ENCODE measurements around the gene SEMA3C. TPM values are rescaled to one million over a fixed set of nuclear protein-coding genes. Genes with fewer than 3 reads are reported as not detected.

SEMA3C gene
- total RNA-seq, 1 experiment from 2014 or later: 136 TPM

DNA sequence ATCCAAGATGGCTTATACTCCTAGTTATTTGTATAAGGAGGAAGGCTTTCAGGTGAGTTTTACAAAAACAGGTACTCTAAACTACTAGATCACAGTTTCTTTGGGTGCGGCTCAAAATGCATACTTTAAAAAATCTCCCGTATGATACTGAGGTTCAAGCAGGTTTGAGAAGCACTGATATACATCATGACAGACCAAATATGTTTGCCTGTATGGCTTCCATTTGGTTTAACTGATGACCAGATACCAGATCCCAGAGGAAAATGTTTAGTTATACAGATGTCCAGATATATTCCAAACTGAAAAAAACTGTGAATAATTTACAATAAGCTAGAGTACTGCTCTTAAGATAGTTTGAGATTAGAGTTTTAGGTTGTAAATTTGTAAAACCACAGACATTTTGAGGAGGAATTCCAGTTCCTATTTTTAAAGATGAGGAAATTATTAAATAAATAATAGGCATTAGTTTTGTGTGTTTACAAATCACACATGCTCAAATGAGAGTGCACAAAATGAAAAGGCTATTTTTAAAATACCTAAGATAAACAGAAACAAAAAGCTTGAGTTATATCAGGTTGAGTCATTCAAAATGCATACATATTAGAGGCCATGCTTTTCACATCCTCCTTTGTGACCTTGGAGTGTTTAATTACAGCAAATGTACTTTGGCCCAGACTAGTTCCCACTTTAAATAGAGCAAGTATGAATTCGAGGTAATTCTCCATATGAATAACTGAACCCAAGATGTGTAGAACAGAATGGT lies 60.5 kb downstream of the SEMA3C start:
- DNase-seq (ENCODE audit: low read depth): peak; percentile 55

DNA sequence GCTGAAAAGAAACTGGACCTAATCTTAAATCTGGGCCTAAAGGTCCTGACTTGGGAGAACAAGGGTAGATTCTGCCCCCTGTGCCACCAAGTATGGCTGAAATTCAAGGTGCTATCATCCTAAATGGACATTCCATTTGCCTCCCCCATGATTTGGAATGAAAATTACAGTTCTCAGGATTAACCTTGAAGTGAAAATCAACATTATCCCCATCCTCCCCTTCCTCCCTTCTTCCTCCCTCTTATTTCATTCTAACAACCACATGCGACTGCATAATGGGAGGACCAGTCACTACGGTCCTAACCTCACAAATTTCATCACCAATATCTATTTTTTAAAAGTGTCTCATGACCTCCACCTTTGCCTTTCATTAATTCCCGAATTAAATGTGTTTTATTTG lies 62.1 kb downstream of the SEMA3C start:
- DNase-seq (ENCODE audit: low read depth): no peak

GRCh38 chr7:80851896-80852476 lies 66.9 kb downstream of the SEMA3C start:
- DNase-seq (ENCODE audit: low read depth): peak; percentile 65

DNA sequence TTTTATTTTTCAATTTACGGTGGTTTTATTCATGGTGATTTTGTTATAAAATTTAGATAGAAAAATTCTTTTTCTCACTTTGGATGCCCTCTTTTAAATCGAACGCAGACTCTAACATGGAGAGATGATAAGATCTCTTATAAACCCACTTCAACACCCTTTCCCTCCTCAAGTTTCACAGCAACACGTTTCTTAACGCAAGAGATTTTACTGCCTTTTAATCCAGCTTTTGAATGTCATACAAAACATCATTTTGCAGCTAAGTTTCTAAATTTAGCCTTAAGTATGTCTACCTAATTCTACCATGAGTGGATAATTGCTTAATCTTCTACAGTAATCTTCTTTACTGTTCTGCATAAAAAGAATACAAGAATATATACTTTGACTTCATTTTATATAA lies 70.0 kb downstream of the SEMA3C start:
- no peak for DNase-seq (ENCODE audit: low read depth)

DNA sequence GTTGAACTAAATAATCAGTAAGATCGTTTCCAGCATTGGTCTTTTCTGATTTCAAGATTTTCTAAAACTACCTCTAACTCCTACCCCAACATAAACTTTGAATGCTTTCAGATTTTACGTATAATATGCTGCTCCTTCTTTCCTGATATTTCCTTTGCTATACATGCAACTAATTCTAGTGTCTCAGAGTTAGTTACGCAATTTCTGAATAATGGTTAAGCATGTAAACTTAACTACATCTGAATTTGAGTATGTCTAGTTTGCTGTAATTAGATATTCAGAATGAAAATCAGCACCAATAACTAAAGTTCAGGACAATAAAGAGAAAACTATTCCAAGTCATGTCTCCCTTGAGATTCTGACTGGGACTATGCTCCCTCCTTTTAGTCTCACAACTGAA lies 71.0 kb downstream of the SEMA3C start:
- no peak for DNase-seq (ENCODE audit: low read depth)

- DNase-seq (ENCODE audit: low read depth): no peak
Measured at GRCh38 chr7:80847027-80847426, 71.8 kb downstream of the SEMA3C start.

GRCh38 chr7:80844916-80845315 lies 73.9 kb downstream of the SEMA3C start:
- no peak for DNase-seq (ENCODE audit: low read depth)

GRCh38 chr7:80843018-80843677 lies 75.7 kb downstream of the SEMA3C start:
- DNase-seq (ENCODE audit: low read depth): no peak

DNA sequence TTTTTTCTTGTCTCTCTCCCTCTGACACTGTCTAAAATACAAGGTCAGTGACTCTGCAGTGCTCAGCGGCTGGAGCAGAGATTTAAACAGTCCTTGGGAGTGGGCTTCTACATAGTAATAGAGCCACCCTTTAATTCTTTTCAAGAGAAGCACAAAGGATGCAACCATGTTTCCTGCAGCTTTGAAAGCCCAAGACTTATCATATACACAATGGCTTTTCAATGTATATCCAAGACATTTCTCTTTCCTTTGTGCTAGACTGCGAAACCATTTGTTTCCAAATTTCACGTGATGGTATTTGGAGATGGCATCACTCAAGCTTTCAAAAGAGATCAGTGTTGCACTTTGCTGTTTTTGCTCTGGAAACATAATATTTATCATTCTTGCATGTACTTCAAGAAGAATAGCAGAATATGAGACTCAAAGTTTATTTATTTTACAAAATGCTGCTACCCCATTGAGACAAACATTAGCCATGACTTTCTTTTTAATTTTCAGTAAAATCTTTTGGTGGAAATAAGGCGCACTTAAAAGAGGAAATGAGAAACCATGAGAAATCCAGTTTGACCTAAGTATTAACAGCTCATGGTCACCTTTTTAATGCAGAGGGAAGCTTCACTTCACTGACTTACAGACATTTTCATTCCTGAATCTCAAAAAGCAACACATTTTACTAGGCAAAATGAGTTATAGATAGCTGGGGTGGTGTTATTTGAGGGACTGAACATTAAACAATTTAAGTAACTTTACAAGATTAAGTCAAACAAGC lies 76.6 kb downstream of the SEMA3C start:
- no peak for DNase-seq (ENCODE audit: low read depth)

GRCh38 chr7:80841423-80841955 lies 77.4 kb downstream of the SEMA3C start:
- peak; percentile 37 for DNase-seq (ENCODE audit: low read depth)

- DNase-seq (ENCODE audit: low read depth): no peak
Measured at GRCh38 chr7:80840681-80841080, 78.2 kb downstream of the SEMA3C start.

- no peak for DNase-seq (ENCODE audit: low read depth)
Measured at GRCh38 chr7:80839855-80840254, 79.0 kb downstream of the SEMA3C start.

- no peak for DNase-seq (ENCODE audit: low read depth)
Measured at GRCh38 chr7:80838643-80839042, 80.2 kb downstream of the SEMA3C start.

- DNase-seq (ENCODE audit: low read depth): no peak
Measured at GRCh38 chr7:80837345-80837744, 81.5 kb downstream of the SEMA3C start.

GRCh38 chr7:80835251-80835650 lies 83.6 kb downstream of the SEMA3C start:
- DNase-seq (ENCODE audit: low read depth): no peak

GRCh38 chr7:80833289-80834268 lies 85.3 kb downstream of the SEMA3C start:
- peak; percentile 55 for DNase-seq (ENCODE audit: low read depth)

- no peak for DNase-seq (ENCODE audit: low read depth)
Measured at GRCh38 chr7:80832006-80832405, 86.8 kb downstream of the SEMA3C start.

- DNase-seq (ENCODE audit: low read depth): no peak
Measured at GRCh38 chr7:80830584-80831285, 88.1 kb downstream of the SEMA3C start.

DNA sequence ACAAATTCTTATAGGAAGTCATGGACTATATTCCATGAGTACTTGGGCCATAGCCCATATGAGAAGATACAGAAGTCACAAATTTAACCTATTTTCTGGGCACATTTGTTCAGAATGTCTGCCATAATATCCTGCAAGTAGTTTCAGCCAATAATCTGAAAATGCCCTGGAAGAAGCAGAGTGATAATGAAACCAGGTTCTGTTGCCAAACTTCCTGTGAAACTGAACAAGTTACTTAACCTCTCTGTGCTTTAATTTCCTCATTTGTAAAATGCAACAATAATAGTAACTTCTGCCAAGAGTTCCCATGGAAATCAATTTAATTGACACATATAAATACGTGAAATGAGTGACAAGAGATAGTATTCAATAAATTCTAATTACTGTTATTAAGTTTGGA lies 88.8 kb downstream of the SEMA3C start:
- no peak for DNase-seq (ENCODE audit: low read depth)

DNA sequence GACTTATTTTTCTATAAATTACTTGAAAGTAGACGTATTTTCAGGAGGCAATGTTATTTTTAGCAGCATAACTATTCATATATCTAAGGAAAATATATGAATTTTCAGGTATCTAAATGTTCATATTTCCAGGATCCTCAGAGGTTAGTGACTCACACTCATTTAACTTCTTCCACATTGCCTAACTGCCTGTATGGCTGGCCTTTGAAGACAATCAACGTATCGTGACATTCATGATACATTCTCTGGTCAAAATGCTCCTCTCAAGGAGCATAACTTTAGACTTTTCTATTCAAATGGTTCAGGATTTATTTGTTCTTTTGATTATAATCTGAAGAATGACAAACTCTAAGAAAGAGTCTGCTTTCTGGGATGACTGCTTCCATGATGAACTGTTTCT lies 89.3 kb downstream of the SEMA3C start:
- no peak for DNase-seq (ENCODE audit: low read depth)

Measured in LHCN-M2 (cell line).